ENCODE measurements around the gene CDH13. TPM values are rescaled to one million over a fixed set of nuclear protein-coding genes. Genes with fewer than 3 reads are reported as not detected.

CDH13 gene
- polyA plus RNA-seq, 1 donor from 2014 or later = 3.2 TPM

DNA sequence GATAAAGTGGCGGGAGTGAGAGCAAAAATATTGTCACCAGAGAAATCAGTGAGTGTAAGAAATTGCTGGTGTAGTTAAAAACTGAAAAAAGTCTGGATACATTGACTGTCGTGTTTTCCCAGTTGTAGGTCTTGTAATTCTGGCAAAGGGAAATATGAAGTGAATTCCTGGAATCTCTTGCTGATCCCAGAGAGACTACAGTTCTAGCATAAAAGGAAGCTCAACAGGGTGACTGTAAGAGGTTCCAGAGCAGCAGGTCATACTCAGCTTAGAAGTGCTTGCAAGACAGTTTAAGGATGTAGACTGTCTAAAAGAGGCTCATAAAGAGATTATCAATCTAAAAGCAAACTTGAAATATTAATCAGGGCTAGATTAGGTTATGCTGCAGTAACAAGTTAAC lies 890.2 kb downstream of the CDH13 start:
- Histone ChIP-seq H3K79me2 (replicated peaks; ENCODE audit: insufficient read depth, low read length) (no peaks in the 10 kb centered on the region), H3K9me2 (ENCODE audit: insufficient read depth, low read length) (no peaks in the 10 kb centered on the region), H3K27ac (ENCODE audit: low read length) (no peak overlapping the region), H3K36me3 (ENCODE audit: insufficient read depth, low read length) (no peaks in the 10 kb centered on the region), H4K20me1 (ENCODE audit: insufficient read depth) (no peaks in the 10 kb centered on the region), H2AFZ (ENCODE audit: low read depth, low read length) (no peak overlapping the region), H3K27me3 (ENCODE audit: insufficient read depth, low read depth, low read length) (no peaks in the 10 kb centered on the region), H3K4me3 (ENCODE audit: low read length) (no peak overlapping the region), H3K4me2 (ENCODE audit: low read length) (no peak overlapping the region), H3K9ac (ENCODE audit: low read length) (no peak overlapping the region), H3K9me3 (ENCODE audit: low read length) (no peaks in the 10 kb centered on the region), H3F3A (ENCODE audit: insufficient read depth, low read length, poor library complexity, severe bottlenecking) (peaks cover 7% of the 10 kb centered on the region)
- TF ChIP-seq, protein P1, sequence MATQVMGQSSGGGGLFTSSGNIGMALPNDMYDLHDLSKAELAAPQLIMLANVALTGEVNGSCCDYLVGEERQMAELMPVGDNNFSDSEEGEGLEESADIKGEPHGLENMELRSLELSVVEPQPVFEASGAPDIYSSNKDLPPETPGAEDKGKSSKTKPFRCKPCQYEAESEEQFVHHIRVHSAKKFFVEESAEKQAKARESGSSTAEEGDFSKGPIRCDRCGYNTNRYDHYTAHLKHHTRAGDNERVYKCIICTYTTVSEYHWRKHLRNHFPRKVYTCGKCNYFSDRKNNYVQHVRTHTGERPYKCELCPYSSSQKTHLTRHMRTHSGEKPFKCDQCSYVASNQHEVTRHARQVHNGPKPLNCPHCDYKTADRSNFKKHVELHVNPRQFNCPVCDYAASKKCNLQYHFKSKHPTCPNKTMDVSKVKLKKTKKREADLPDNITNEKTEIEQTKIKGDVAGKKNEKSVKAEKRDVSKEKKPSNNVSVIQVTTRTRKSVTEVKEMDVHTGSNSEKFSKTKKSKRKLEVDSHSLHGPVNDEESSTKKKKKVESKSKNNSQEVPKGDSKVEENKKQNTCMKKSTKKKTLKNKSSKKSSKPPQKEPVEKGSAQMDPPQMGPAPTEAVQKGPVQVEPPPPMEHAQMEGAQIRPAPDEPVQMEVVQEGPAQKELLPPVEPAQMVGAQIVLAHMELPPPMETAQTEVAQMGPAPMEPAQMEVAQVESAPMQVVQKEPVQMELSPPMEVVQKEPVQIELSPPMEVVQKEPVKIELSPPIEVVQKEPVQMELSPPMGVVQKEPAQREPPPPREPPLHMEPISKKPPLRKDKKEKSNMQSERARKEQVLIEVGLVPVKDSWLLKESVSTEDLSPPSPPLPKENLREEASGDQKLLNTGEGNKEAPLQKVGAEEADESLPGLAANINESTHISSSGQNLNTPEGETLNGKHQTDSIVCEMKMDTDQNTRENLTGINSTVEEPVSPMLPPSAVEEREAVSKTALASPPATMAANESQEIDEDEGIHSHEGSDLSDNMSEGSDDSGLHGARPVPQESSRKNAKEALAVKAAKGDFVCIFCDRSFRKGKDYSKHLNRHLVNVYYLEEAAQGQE (IDR thresholded peaks at IDR 0.05; ENCODE audit: borderline replicate concordance) = no peak
- TF ChIP-seq TAF1 (IDR thresholded peaks at IDR 0.05; ENCODE audit: low read depth) (no peak), RAD21 (conservative IDR thresholded peaks at IDR 0.05) (no peak), POLR2AphosphoS5 (IDR thresholded peaks at IDR 0.05) (no peak), SMC3 (conservative IDR thresholded peaks at IDR 0.05; ENCODE audit: poor library complexity) (no peak), MXI1 (conservative IDR thresholded peaks at IDR 0.05; ENCODE audit: poor library complexity, severe bottlenecking) (no peak), EP300 (conservative IDR thresholded peaks at IDR 0.05; ENCODE audit: poor library complexity, severe bottlenecking) (no peak), EZH2 (IDR thresholded peaks at IDR 0.05; ENCODE audit: borderline replicate concordance, insufficient read depth, low read length, poor library complexity, severe bottlenecking) (no peak)
- TF ChIP-seq, protein P2, sequence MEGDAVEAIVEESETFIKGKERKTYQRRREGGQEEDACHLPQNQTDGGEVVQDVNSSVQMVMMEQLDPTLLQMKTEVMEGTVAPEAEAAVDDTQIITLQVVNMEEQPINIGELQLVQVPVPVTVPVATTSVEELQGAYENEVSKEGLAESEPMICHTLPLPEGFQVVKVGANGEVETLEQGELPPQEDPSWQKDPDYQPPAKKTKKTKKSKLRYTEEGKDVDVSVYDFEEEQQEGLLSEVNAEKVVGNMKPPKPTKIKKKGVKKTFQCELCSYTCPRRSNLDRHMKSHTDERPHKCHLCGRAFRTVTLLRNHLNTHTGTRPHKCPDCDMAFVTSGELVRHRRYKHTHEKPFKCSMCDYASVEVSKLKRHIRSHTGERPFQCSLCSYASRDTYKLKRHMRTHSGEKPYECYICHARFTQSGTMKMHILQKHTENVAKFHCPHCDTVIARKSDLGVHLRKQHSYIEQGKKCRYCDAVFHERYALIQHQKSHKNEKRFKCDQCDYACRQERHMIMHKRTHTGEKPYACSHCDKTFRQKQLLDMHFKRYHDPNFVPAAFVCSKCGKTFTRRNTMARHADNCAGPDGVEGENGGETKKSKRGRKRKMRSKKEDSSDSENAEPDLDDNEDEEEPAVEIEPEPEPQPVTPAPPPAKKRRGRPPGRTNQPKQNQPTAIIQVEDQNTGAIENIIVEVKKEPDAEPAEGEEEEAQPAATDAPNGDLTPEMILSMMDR (IDR thresholded peaks at IDR 0.05; ENCODE audit: poor library complexity, severe bottlenecking) = no peak

GRCh38 chr16:83517398-83517797 lies 890.6 kb downstream of the CDH13 start:
- TF ChIP-seq, protein P2 (IDR thresholded peaks at IDR 0.05; ENCODE audit: poor library complexity, severe bottlenecking) = no peak
- TF ChIP-seq EP300 (conservative IDR thresholded peaks at IDR 0.05; ENCODE audit: poor library complexity, severe bottlenecking) = no peak
- TF ChIP-seq MXI1 (conservative IDR thresholded peaks at IDR 0.05; ENCODE audit: poor library complexity, severe bottlenecking) = no peak
- no peak for TF ChIP-seq POLR2AphosphoS5 (IDR thresholded peaks at IDR 0.05)
- TF ChIP-seq RAD21 (conservative IDR thresholded peaks at IDR 0.05) = no peak
- no peak for TF ChIP-seq SMC3 (conservative IDR thresholded peaks at IDR 0.05; ENCODE audit: poor library complexity)
- TF ChIP-seq EZH2 (IDR thresholded peaks at IDR 0.05; ENCODE audit: borderline replicate concordance, insufficient read depth, low read length, poor library complexity, severe bottlenecking) = no peak
- TF ChIP-seq, protein P1 (IDR thresholded peaks at IDR 0.05; ENCODE audit: borderline replicate concordance) = no peak
- TF ChIP-seq TAF1 (IDR thresholded peaks at IDR 0.05; ENCODE audit: low read depth) = no peak
- Histone ChIP-seq H3F3A (ENCODE audit: insufficient read depth, low read length, poor library complexity, severe bottlenecking) (peaks cover 7% of the 10 kb centered on the region), H3K9me2 (ENCODE audit: insufficient read depth, low read length) (no peaks in the 10 kb centered on the region), H3K36me3 (ENCODE audit: insufficient read depth, low read length) (no peaks in the 10 kb centered on the region), H3K27me3 (ENCODE audit: insufficient read depth, low read depth, low read length) (no peaks in the 10 kb centered on the region), H3K27ac (ENCODE audit: low read length) (no peak overlapping the region), H3K9ac (ENCODE audit: low read length) (no peak overlapping the region), H3K9me3 (ENCODE audit: low read length) (no peaks in the 10 kb centered on the region), H3K4me3 (ENCODE audit: low read length) (no peak overlapping the region), H3K4me2 (ENCODE audit: low read length) (no peak overlapping the region), H2AFZ (ENCODE audit: low read depth, low read length) (no peak overlapping the region), H4K20me1 (ENCODE audit: insufficient read depth) (no peaks in the 10 kb centered on the region), H3K79me2 (replicated peaks; ENCODE audit: insufficient read depth, low read length) (no peaks in the 10 kb centered on the region)

Measured in neural cell (in vitro differentiated cells).